ENCODE measurements around the gene STPG2.

The STPG2 gene

DNA sequence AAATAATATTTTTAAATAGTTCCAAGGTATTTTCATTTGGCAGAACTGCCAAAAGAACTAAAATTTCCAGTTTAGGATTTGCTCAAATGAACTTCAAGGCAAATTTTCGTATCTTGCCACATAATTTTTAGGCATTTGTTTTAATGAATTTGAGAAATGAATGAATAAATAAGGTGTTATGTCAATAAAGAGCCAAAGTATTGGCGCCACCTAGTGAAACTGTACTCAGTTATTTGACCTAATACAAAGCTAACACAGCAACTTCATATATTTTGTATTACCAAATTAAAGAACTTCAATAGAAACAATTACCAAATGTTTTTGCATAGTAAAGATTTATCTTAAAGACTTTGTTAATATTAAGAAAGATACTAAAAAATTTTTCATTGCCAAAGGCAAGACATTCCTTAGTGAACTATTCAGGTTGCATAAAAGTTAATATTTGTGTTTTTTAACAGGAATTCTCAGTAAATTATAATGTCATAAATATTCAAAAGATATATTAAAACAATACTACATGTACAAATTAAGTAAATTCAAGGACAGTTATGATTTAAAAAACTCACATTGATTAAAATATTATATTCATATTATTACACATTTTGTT, 50.3 kb downstream of the STPG2 start:
- DNase-seq = peak in 1 of 2 donors; percentile 6

DNA sequence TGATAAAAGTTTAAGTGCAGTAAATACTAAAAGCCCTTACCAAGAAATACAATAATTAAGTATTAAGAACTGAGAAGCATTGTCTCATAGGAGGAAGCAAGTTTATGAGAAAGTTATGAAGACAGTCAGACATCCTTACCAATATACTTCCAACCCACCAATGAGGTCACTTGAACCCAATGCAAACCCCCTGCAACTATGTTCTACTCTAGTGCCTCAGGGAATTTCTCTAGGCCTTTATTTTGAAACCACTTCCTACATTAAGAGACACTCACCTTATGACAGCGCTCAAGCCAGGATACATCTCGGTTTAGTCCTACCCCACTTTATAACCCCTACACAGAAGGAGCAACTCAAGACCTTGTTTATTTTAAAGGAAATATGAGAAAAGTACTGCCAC, 61.3 kb downstream of the STPG2 start:
- no peak for DNase-seq

- no peak for DNase-seq
Measured at GRCh38 chr4:98068495-98068894, 74.8 kb downstream of the STPG2 start.

DNA sequence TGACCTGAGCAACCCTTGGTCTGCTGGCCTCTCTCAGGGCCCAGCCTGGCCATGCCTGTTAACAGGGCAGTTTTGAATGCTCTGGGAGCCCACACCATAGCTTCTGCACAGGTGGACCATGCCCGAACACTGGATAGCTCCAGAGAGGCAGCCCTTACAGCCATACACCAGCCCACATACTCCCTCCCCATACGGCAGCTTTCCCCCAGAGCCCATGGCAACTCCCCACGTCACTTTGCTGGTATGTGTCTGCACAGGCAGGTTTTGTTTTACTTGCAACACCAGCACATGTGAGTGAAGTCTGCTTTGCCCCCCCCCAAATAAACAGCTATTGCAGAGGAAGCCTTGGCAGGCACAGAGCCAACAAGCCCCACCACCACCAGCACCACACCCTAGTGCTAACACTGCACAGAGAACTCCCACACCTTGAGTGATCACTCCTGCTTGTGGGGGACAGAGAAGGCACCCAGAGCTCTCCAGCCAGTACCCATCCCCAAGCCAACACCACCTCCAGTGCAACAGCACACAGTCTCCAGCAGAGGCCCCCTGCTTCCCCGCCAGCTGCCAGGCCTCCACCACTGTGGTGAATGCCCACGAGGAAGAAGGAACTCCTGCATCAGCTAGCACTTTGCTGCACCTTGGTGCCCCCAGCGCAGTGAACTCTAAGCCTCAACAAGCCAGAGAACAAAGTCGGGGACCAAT, 87.3 kb downstream of the STPG2 start:
- no peak for DNase-seq

- DNase-seq = no peak
Measured at GRCh38 chr4:98046665-98047064, 96.6 kb downstream of the STPG2 start.

DNA sequence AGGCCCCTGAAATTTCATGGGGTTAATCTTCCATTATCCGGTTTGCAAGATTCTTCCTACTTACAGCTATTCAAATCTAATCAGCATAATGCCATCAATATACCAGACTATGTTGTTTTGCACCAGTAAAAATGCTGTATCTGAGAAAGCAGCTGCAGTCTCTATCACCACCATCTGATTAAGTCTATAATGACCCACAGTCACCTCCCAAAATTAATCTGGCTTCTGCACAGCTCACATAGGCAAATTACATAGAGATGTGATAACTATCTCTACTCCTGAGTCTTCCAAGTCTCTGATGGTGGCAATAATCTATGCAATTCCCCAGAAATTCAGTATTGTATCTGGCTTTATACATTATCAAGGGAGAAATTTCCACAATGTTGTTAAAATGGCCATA, 113.2 kb downstream of the STPG2 start:
- DNase-seq = no peak

DNA sequence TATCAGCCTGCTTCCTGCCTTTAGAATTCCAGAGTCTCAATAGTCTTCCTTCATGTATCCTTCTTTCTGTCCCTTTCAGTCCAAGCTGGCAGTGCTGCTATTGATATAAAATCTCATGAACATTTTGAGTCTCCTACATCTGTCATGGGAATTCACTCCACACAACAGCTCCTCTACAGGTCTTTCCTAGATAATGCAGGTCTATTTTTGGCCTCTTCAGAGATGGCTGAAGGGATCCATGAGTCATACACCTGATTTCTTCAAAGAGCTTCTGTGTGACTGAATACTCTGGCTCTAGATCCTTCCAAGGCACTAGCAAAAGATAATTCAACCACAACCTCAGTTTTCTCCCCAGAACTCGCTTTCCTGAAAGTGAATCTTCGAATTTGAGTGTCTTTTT, 115.4 kb downstream of the STPG2 start:
- DNase-seq = no peak

DNA sequence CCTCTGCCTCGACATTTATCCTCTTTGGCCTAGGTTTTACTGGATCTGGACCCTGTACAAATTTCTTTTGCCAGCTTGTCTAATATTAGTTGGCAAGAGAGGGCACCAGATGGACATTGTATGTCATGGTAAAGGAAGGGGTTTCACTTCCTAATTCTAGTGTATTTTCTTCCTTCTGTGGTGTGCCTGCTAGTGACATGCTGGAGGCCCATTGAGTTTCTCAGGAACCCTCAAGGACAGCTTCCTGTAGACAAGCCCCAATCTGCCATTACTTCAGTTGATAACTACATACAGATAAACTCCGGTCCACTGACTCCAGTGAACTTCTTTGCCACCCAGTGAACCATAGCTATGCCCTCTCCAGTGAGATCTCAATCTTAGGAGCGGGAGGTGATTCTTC, 116.9 kb downstream of the STPG2 start:
- no peak for DNase-seq

GRCh38 chr4:98006814-98007412, 136.4 kb downstream of the STPG2 start:
- DNase-seq = no peak

GRCh38 chr4:98006060-98006459, 137.2 kb downstream of the STPG2 start:
- no peak for DNase-seq

- DNase-seq = no peak
Measured at GRCh38 chr4:98000940-98001339, 142.3 kb downstream of the STPG2 start.

GRCh38 chr4:97998203-97998602, 145.1 kb downstream of the STPG2 start:
- no peak for DNase-seq

- DNase-seq = no peak
Measured at GRCh38 chr4:97994765-97995465, 148.4 kb downstream of the STPG2 start.

GRCh38 chr4:97990409-97990808, 152.9 kb downstream of the STPG2 start:
- DNase-seq = no peak

DNA sequence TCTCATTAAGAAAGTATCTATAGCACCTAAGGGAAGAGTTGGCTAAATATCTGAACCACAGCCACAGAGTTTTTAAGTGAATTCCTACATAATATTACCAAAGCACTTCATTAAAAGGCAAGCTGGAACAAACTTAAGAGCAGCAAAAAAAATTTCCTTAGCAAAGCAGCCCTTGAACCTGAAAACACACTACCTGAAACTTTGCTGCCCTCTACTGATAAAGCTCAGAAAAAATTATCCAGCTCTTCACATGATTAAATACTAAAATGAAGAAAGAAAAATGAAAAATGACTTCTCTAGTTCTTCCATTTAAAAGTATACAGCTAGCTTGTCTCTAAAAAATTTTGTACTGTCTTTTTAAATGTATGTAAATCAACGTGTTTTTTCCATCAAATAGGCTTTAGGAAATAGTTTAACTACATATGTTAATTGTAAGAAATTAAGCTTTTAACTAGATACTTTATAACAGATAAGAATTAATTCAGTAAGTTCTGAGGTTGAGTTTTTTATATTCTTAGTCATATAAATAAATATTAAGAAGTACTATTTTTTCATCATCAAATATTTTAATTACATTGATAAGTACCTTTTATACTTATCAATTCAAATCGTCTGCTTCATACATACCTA, 156.1 kb downstream of the STPG2 start:
- no peak for DNase-seq

- no peak for DNase-seq
Measured at GRCh38 chr4:97984545-97985131, 158.6 kb downstream of the STPG2 start.

- DNase-seq = no peak
Measured at GRCh38 chr4:97978791-97979488, 164.3 kb downstream of the STPG2 start.

DNA sequence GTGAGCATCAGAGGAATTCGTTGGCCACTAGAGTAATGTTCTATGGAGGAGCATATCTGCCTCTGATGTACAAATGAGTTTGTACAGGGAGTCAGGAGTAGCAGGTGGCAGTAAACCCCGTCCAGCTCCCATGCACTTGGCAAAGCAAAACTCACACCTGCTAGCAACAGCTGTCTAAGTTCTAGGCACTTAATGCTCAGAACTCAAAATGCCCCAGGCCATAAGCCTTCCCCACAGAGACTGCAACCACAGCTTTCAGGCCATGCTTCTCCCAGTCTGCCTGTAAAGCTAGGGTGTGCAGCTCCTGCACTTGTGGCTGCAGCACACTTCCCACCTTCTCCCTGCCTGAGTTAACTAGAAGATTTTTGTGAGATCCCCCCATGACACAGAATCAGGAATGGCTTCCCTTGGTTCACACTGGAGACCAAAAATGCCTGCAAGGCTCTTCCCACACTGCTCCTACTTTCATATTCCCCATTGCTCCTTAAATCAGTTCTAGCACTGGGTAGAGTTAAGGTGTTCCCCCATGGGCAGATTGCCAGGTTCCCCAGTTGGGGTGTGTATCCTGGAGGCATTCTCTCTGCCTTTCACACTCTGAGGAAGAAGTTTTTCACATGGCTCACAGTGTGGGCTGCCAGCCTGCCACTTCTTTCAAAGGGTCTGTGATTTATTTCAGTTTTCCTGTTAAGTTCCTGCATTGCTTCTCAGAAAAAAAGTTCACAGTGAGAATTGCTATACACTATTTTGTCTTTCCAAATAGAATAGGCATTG, 189.9 kb downstream of the STPG2 start:
- DNase-seq = no peak

GRCh38 chr4:97952763-97953162, 190.5 kb downstream of the STPG2 start:
- DNase-seq = no peak

DNA sequence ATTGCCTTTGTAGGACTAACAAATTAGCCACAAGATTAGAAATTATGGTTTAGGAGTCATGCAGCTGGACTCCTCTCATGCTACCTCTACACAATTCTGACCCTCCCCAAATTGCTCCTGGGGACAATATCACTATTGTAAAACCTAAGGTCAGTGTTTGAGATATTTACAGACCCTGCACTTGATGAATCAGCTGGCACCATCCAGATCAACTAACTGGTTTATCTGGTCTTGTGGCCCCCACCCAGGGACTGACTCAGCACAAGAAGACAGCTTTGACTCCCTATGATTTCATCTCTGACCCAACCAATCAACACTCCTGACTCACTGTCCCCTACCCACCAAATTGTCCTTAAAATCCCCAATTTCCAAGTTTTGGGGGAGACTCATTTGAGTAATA, 192.4 kb downstream of the STPG2 start:
- DNase-seq = no peak

GRCh38 chr4:97942951-97943350, 200.3 kb downstream of the STPG2 start:
- DNase-seq = no peak

DNA sequence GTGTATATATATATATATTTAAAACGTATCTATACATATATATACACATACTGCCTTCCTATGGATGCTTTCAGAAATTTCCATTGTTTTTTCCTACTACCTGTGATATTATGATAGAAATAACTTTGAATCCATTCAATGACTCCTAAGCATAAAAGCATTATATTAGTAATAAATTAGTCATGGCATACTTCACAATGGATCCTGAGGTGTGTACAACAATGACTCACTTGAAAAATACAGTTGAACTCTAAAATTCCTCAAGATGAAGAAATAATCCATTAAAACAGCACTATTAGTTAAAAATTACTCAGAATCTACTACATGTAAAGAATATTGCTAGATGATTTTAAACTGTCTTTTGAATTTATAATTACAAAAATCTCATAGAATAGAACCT, 201.1 kb downstream of the STPG2 start:
- no peak for DNase-seq
